ENCODE measurements around the gene PAPSS1. TPM values are rescaled to one million over a fixed set of nuclear protein-coding genes. Genes with fewer than 3 reads are reported as not detected.

The PAPSS1 gene
- total and polyA plus RNA-seq, 2 experiments from 2014 or later, result 72.0 to 85.8 TPM

- H3K4me1 Mint-ChIP-seq, result peaks cover 6% of the 10 kb centered on the region; the same call in 2 of the 3 replicates
- Histone ChIP-seq H3K79me2 (replicated peaks; ENCODE audit: insufficient read depth) (no peaks in the 10 kb centered on the region), H3F3A (replicated peaks; ENCODE audit: low read depth) (no peaks in the 10 kb centered on the region), H4K20me1 (replicated peaks; ENCODE audit: insufficient read depth) (no peaks in the 10 kb centered on the region), H3K9me2 (ENCODE audit: insufficient read depth) (no peaks in the 10 kb centered on the region), H3K4me2 (no peak overlapping the region), H3K4me1 (ENCODE audit: insufficient read depth) (peaks cover 7% of the 10 kb centered on the region; the same call in 1 of the 2 replicates), H2AFZ (no peak overlapping the region), H3K27ac (ENCODE audit: low read depth) (no peak overlapping the region), H3K4me3 (no peak overlapping the region), H3K36me3 (ENCODE audit: insufficient read depth) (peaks cover 7% of the 10 kb centered on the region; the same call in 1 of the 2 replicates), H3K27me3 (ENCODE audit: insufficient read depth) (no peaks in the 10 kb centered on the region)
- DNase-seq (ENCODE audit: low spot score), result no peak
- ATAC-seq, result no peak
- H3K4me3 Mint-ChIP-seq, result no peak overlapping the region
- H3K27me3 Mint-ChIP-seq (ENCODE audit: insufficient read depth, low read depth, poor library complexity), result no peaks in the 10 kb centered on the region
- H3K9me3 Mint-ChIP-seq, result peaks cover 3% of the 10 kb centered on the region; the same call in 2 of the 3 replicates
- no peak overlapping the region for H3K27ac Mint-ChIP-seq
- TF ChIP-seq POLR2AphosphoS5 (IDR thresholded peaks at IDR 0.05; ENCODE audit: low read depth) (no peak), ZNF331 (CRISPR knock-in tag; IDR thresholded peaks at IDR 0.05; ENCODE audit: low read depth) (no peak), CTCF (conservative IDR thresholded peaks at IDR 0.05; ENCODE audit: low read depth in 2 of 2) (no peak), CREB1 (CRISPR knock-in tag; IDR thresholded peaks at IDR 0.05; ENCODE audit: low read depth) (no peak), ZNF114 (CRISPR knock-in tag; IDR thresholded peaks at IDR 0.05) (no peak), JUNB (IDR thresholded peaks at IDR 0.05; ENCODE audit: unreplicated experiment) (no peak), ETS1 (IDR thresholded peaks at IDR 0.05) (no peak), STAT1 (IDR thresholded peaks at IDR 0.05; ENCODE audit: unreplicated experiment) (no peak), EZH2phosphoT487 (IDR thresholded peaks at IDR 0.05; ENCODE audit: unreplicated experiment) (no peak), ZNF462 (CRISPR knock-in tag; IDR thresholded peaks at IDR 0.05) (no peak), EZH2 (IDR thresholded peaks at IDR 0.05; ENCODE audit: low read depth, unreplicated experiment) (no peak), REST (IDR thresholded peaks at IDR 0.05; ENCODE audit: unreplicated experiment) (no peak), NANOG (IDR thresholded peaks at IDR 0.05; ENCODE audit: borderline replicate concordance) (no peak)
- H3K36me3 Mint-ChIP-seq (ENCODE audit: low read depth), result peaks cover 3% of the 10 kb centered on the region; the same call in 1 of the 3 replicates
Measured at GRCh38 chr4:107742196-107742595, 22.2 kb upstream of the PAPSS1 start.
